Activated CD8-positive, alpha-beta T cell treated with anti-CD3 and anti-CD28 coated beads for 36 hours (primary cell): ENCODE measurements around the gene CFAP65. TPM values are rescaled to one million over a fixed set of nuclear protein-coding genes. Genes with fewer than 3 reads are reported as not detected.

Experiments
- ATAC-seq: fragments of 200-7000 bp; cut with Tn5 transposase; one replicate; pipeline ENCODE4 v1.10.0; 2021; ENCODE audit warnings: mild to moderate bottlenecking, moderate library complexity
- CTCF ChIA-PET: fragments of 350-600 bp; sonication (Branson Sonifier 250); formaldehyde crosslinking; loops from one replicate; lab custom pipeline; 2021; ENCODE audit warnings: antibody characterized with exemption; lab: Charles Lee
- POLR2A ChIA-PET: fragments of 350-600 bp; sonication (Branson Sonifier 250); formaldehyde crosslinking; loops from one replicate; lab custom pipeline; 2021; ENCODE audit warnings: antibody characterized with exemption; lab: Charles Lee
- DNase-seq: peaks from one replicate; pipeline ENCODE4 v3.0.0-alpha.2; 2020
- H3K27ac Mint-ChIP-seq: one replicate; pipeline ENCODE4 v1.8.0; 2021; ENCODE audit warnings: mild to moderate bottlenecking, mixed read lengths
- H3K27me3 Mint-ChIP-seq: one replicate; pipeline ENCODE4 v1.8.0; 2021; ENCODE audit warnings: mixed read lengths
- H3K36me3 Mint-ChIP-seq: one replicate; pipeline ENCODE4 v1.8.0; 2021; ENCODE audit warnings: low read depth, mixed read lengths
- H3K4me1 Mint-ChIP-seq: one replicate; pipeline ENCODE4 v1.8.0; 2021; ENCODE audit warnings: low read depth, mixed read lengths
- H3K4me3 Mint-ChIP-seq: one replicate; pipeline ENCODE4 v1.8.0; 2021; ENCODE audit warnings: mild to moderate bottlenecking, moderate library complexity, mixed read lengths
- H3K9me3 Mint-ChIP-seq: one replicate; pipeline ENCODE4 v1.8.0; 2021; ENCODE audit warnings: mixed read lengths
- intact Hi-C: fragments of 100-400 bp; cut with micrococcal nuclease; formaldehyde crosslinking; loops from one replicate; pipeline ENCODE4 v1.10.0; 2022
- total RNA-seq, 2 experiments: library from RNA; stranded (reverse); gene quantifications; one replicate each; pipeline ENCODE4 v1.2.3, GENCODE V29; 2021
- TF ChIP-seq, protein P1 (sequence below): fragments of 200-600 bp; IDR thresholded peaks from one replicate; pipeline ENCODE4 v1.8.0; 2022; ENCODE audit warnings: antibody characterized with exemption, mild to moderate bottlenecking

CFAP65 gene
- total RNA-seq, 2 experiments from 2014 or later: not detected

DNA sequence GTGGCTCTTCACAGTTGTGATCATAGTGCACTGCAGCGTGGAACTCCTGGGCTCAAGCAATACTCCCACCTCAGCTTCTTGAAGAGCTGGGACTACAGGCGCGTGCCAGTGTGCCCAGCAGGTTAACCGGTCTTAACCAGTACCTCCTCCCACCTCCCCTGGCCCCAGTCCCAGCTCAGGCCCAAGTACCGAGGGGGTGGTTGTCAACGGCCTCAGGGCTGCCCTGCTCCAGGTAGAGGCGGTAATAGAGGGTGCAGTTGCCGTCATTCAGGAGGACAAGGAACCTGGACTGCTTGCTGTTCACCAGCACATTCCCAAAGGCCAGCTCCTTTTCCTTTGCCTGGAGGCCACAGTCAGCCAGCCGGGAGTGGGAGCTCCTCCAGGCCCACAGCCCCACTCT is 19.7 kb downstream of the CFAP65 start:
- Mint-ChIP-seq H3K36me3 (no peaks in the 10 kb centered on the region), H3K4me1 (no peaks in the 10 kb centered on the region), H3K27me3 (peaks cover 2% of the 10 kb centered on the region), H3K9me3 (no peaks in the 10 kb centered on the region), H3K27ac (no peak overlapping the region), H3K4me3 (no peak overlapping the region)
- POLR2A ChIA-PET: no interaction called here
- TF ChIP-seq, protein P1, sequence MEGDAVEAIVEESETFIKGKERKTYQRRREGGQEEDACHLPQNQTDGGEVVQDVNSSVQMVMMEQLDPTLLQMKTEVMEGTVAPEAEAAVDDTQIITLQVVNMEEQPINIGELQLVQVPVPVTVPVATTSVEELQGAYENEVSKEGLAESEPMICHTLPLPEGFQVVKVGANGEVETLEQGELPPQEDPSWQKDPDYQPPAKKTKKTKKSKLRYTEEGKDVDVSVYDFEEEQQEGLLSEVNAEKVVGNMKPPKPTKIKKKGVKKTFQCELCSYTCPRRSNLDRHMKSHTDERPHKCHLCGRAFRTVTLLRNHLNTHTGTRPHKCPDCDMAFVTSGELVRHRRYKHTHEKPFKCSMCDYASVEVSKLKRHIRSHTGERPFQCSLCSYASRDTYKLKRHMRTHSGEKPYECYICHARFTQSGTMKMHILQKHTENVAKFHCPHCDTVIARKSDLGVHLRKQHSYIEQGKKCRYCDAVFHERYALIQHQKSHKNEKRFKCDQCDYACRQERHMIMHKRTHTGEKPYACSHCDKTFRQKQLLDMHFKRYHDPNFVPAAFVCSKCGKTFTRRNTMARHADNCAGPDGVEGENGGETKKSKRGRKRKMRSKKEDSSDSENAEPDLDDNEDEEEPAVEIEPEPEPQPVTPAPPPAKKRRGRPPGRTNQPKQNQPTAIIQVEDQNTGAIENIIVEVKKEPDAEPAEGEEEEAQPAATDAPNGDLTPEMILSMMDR: no peak
- DNase-seq (no peak), ATAC-seq (no peak)
- CTCF ChIA-PET: interaction anchor here (1.0 to 3.1 kb wide), 3 partner anchors 8 to 37 kb away, joined by 5 to 17 read pairs (median 6); no protein-coding TSS in a partner anchor
- intact Hi-C loops: no loop called here

DNA sequence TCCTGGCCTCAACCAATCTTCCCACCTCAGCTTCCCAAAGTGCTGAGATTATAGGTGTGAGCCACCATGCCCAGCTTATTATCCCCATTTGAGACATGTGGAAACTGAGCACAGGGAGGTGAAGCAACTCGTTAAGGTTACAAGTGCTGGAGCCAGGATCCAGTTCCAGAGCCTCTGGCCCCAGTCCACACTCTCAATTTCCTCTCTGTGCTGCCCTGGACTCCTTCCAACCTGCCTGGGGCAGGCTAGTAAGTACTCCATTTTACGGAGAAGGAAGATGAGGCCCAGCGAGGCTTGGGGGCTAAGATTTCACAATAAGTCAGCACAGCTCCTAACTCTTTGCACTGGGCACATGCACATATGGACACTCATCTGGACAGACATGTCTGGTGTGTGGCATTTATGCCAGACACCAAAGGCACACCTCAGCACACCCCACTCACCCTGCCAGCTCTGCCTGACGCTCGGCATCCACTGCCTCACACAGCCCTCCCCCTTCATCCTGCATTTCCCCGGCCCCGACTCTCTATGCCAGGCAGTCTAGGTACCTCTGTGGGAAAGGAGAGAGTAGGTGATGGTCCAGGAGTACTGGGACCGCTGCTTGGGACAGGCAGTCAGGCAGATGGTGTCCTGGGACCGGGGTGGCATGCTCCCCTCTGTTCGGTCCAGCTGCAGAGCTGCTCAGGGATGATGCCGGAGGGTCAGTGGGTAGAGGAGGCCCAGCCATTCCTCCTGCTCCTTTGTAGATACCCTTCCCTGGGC is 20.5 kb downstream of the CFAP65 start:
- Mint-ChIP-seq H3K9me3 (no peaks in the 10 kb centered on the region), H3K4me1 (no peaks in the 10 kb centered on the region), H3K27ac (no peak overlapping the region), H3K36me3 (no peaks in the 10 kb centered on the region), H3K4me3 (no peak overlapping the region), H3K27me3 (peaks cover 2% of the 10 kb centered on the region)
- TF ChIP-seq, protein P1: no peak
- intact Hi-C loops: no loop called here
- POLR2A ChIA-PET: interaction anchor here (1.0 kb wide), 1 partner anchor 56 kb away, joined by 3 read pairs; no protein-coding TSS in a partner anchor
- DNase-seq (no peak), ATAC-seq (no peak)
- CTCF ChIA-PET: interaction anchor here (1.0 to 3.1 kb wide), 3 partner anchors 9 to 41 kb away, joined by 3 to 17 read pairs (median 5); no protein-coding TSS in a partner anchor

DNA sequence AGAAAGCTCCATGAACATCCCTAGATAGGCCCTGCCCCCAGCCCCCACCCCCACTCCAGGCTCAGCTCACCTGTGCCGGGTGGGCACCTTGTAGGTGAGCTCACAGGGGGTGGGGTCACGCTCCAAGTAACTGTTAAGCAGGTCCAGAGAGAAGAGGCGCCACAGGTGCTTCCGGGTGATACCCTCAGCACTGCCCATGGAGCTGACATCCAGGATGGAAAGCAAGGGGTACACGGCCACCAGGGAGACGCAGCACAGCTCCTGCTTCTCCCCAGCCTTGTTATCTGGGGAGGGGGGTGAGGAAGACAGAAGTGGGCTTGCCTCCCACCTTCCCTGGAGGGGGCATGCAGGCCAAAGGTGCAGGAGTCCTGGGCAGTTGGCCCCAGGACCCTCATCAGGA is 21.9 kb downstream of the CFAP65 start:
- CTCF ChIA-PET: interaction anchor here (0.7 to 3.1 kb wide), 2 partner anchors 10 to 25 kb away, joined by 3 to 17 read pairs; no protein-coding TSS in a partner anchor
- no peak for DNase-seq
- intact Hi-C loops: no loop called here
- ATAC-seq: no peak
- peaks cover 2% of the 10 kb centered on the region for H3K27me3 Mint-ChIP-seq
- H3K9me3 Mint-ChIP-seq: no peaks in the 10 kb centered on the region
- H3K4me3 Mint-ChIP-seq: no peak overlapping the region
- no peaks in the 10 kb centered on the region for H3K36me3 Mint-ChIP-seq
- TF ChIP-seq, protein P1: no peak
- POLR2A ChIA-PET: no interaction called here
- no peaks in the 10 kb centered on the region for H3K4me1 Mint-ChIP-seq
- H3K27ac Mint-ChIP-seq: no peak overlapping the region

DNA sequence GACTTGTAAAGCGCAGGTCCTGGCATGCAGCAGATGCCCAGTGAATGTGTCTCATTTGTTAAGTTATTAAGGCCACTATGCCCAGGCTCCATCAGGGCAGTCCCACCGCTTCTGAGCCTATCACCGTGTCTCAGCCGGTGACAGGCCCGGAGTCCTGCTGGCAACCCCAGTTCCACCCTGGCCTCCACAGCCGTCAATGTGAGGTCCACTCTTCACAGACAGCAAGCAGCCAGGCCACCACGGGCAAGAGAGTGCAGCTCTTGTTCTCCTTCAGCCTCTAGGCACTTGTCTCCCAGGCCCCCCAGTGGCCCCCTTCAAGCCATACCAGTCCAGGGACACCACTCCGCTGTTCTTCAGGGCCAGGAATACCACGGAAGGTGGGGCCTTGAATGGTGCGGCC is 22.6 kb downstream of the CFAP65 start:
- ChIA-PET POLR2A (no interaction called here), CTCF (interaction anchor here (3.1 kb wide), 1 partner anchor 11 kb away, joined by 17 read pairs; no protein-coding TSS in a partner anchor)
- no peaks in the 10 kb centered on the region for H3K4me1 Mint-ChIP-seq
- intact Hi-C loops: no loop called here
- ATAC-seq: no peak
- H3K4me3 Mint-ChIP-seq: no peak overlapping the region
- no peaks in the 10 kb centered on the region for H3K36me3 Mint-ChIP-seq
- H3K27me3 Mint-ChIP-seq: peaks cover 3% of the 10 kb centered on the region
- H3K9me3 Mint-ChIP-seq: no peaks in the 10 kb centered on the region
- H3K27ac Mint-ChIP-seq: no peak overlapping the region
- DNase-seq: no peak
- TF ChIP-seq, protein P1: no peak

DNA sequence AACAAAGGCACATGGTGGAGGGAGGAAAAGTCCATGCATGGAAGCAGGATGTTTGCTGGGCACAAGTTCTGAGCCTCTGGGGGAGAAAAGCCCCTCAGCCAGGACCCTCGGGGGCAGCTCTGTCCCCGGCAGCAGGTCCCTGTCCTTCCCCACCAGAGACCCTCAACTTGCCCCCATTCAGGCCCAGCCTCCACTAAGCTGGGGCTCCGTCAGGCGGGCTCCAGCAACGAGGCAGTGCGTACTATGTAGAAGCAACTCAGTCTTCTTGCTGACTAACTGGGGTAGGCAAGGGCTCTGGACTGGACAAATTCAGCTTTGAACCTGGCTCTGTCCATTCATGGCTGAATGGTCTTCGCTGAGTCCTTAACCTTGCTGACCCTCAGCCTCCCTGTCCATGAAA is 23.0 kb downstream of the CFAP65 start:
- ATAC-seq (no peak), DNase-seq (no peak)
- TF ChIP-seq, protein P1: no peak
- CTCF ChIA-PET: interaction anchor here (1.2 to 2.9 kb wide), 2 partner anchors 11 to 22 kb away, joined by 3 to 10 read pairs; no protein-coding TSS in a partner anchor
- Mint-ChIP-seq H3K36me3 (no peaks in the 10 kb centered on the region), H3K4me1 (no peaks in the 10 kb centered on the region), H3K27me3 (peaks cover 3% of the 10 kb centered on the region), H3K4me3 (no peak overlapping the region), H3K27ac (no peak overlapping the region), H3K9me3 (no peaks in the 10 kb centered on the region)
- POLR2A ChIA-PET: interaction anchor here (0.8 kb wide), 1 partner anchor 10 kb away, joined by 3 read pairs; no protein-coding TSS in a partner anchor
- intact Hi-C loops: no loop called here
